SK-N-SH treated with all-trans-retinoic acid at 6 μM for 48 hours (cell line): ENCODE results near the gene ELAC1.

Experiments used
- ARNTL ChIP-seq: fragments of 450-650 bp; formaldehyde crosslinking; IDR thresholded peaks from 2 replicates; pipeline ENCODE4 v1.5.0; 2020; ENCODE audit warnings: low read depth, mild to moderate bottlenecking, moderate library complexity, borderline replicate concordance
- SNAI2 ChIP-seq: fragments of 250-450 bp; sonication (Bioruptor Pico); IDR thresholded peaks from 2 replicates; pipeline ENCODE4 v1.5.0; 2020; ENCODE audit warnings: mild to moderate bottlenecking, moderate library complexity
- TCF4 ChIP-seq: fragments of 250-450 bp; sonication (Bioruptor Pico); IDR thresholded peaks from 2 replicates; pipeline ENCODE4 v1.8.0; 2021; ENCODE audit warnings: mild to moderate bottlenecking, moderate library complexity, borderline replicate concordance
- ZFP30 ChIP-seq: fragments of 450-650 bp; formaldehyde crosslinking; IDR thresholded peaks from 2 replicates; pipeline ENCODE4 v1.5.0; 2022; ENCODE audit warnings: mild to moderate bottlenecking, moderate library complexity
- ZNF70 ChIP-seq: fragments of 450-650 bp; formaldehyde crosslinking; IDR thresholded peaks from 2 replicates; pipeline ENCODE4 v1.5.0; 2020; ENCODE audit warnings: mild to moderate bottlenecking, moderate library complexity
- TF ChIP-seq, protein P1 (sequence below): fragments of 250-450 bp; sonication (Bioruptor Pico); IDR thresholded peaks from 2 replicates; pipeline ENCODE4 v1.5.0; 2020; ENCODE audit warnings: mild to moderate bottlenecking, moderate library complexity

DNA sequence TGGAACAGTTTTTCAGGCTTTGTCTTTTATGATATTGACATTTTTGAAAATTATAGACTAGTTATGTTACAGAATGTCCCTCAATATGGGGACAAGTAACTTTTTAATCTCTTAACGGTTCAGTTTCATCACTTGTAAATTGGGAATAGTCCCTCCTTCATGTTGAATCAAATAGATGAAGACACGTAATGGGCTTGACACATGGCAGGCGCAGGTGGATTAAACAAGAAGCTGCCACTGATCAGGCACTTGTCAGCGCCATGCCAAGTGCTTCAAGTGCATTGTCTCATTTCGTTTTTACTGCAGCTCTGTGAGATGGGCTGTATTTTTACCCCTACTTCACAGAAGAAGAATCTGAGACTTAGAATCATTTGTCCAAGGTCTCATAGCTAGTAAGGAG is 52.7 kb downstream of the ELAC1 start:
- TF ChIP-seq, protein P1, sequence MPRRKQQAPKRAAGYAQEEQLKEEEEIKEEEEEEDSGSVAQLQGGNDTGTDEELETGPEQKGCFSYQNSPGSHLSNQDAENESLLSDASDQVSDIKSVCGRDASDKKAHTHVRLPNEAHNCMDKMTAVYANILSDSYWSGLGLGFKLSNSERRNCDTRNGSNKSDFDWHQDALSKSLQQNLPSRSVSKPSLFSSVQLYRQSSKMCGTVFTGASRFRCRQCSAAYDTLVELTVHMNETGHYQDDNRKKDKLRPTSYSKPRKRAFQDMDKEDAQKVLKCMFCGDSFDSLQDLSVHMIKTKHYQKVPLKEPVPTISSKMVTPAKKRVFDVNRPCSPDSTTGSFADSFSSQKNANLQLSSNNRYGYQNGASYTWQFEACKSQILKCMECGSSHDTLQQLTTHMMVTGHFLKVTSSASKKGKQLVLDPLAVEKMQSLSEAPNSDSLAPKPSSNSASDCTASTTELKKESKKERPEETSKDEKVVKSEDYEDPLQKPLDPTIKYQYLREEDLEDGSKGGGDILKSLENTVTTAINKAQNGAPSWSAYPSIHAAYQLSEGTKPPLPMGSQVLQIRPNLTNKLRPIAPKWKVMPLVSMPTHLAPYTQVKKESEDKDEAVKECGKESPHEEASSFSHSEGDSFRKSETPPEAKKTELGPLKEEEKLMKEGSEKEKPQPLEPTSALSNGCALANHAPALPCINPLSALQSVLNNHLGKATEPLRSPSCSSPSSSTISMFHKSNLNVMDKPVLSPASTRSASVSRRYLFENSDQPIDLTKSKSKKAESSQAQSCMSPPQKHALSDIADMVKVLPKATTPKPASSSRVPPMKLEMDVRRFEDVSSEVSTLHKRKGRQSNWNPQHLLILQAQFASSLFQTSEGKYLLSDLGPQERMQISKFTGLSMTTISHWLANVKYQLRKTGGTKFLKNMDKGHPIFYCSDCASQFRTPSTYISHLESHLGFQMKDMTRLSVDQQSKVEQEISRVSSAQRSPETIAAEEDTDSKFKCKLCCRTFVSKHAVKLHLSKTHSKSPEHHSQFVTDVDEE (CRISPR knock-in tag), result no peak
- TF ChIP-seq ZFP30 (no peak), ARNTL (CRISPR knock-in tag) (no peak), ZNF70 (CRISPR knock-in tag) (no peak), SNAI2 (CRISPR knock-in tag) (no peak), TCF4 (CRISPR knock-in tag) (no peak)
